ENCODE measurements around the gene ABCE1.

Gene ABCE1

DNA sequence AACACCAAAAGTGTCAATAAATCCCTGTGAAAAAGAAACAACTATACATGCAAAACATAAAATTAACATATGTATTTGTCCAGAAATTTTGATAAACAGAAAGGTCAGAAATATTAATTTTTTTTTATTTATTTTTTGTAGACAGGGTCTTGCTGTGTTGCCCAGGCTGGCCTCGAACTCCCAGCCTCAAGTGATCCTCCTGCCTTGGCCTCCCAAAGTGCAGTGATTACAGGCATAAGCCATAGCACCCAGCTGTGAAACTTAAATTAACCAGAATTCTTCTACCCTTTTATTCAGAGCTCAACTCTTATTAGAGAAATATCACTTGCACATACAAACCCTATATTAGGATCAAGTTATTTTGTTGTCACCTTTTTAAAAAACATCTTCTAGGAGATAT, 16.4 kb upstream of the ABCE1 start:
- H3K9me3 Mint-ChIP-seq: no peaks in the 10 kb centered on the region
- no peaks in the 10 kb centered on the region for H3K27me3 Mint-ChIP-seq
- H3K27ac Mint-ChIP-seq: no peak overlapping the region
- H3K4me3 Mint-ChIP-seq: no peak overlapping the region
- H3K4me1 Mint-ChIP-seq (ENCODE audit: low read depth in 2 of 2): peaks cover 17 to 30% of the 10 kb centered on the region in 2 donors
- DNase-seq: no peak
- peaks cover 21% of the 10 kb centered on the region for H3K36me3 Mint-ChIP-seq (ENCODE audit: insufficient read depth)
- ATAC-seq (replicated peaks): no peak

DNA sequence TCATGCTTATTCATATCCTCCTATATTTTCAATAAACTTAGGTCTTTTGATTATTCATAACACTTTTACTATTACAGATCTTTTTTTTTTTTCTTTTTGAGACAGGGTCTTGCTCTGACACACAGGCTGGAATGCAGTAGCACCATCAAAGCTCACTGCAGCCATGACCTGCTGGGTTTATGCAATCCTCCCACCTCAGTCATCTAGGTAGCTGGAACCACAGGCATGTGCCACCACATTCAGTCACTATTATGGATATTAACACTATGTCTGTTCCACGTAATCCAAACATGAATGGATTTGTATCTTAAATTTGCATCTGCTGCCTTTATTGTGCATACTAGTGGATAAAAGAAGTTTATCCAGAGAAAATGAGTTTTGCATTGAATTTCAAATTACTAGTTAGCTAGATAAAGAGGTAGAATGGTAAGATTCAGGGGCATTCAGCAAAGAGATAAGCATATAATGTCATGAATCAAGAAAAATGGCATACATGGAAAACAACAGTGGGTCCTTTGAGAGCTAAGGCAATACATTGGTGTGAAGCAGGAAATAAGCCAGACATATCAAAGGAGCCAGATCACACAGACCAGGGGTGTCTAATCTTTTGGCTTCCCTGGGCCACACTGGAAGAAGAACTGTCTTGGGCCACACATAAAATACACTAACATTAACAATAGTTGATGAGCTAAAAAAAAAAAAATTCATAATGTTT, 14.1 kb upstream of the ABCE1 start:
- no peak overlapping the region for H3K4me3 Mint-ChIP-seq
- peaks cover 23% of the 10 kb centered on the region for H3K36me3 Mint-ChIP-seq (ENCODE audit: insufficient read depth)
- ATAC-seq (replicated peaks) (no peak), DNase-seq (no peak)
- H3K27ac Mint-ChIP-seq: no peak overlapping the region
- peaks cover 13 to 29% of the 10 kb centered on the region in 2 donors for H3K4me1 Mint-ChIP-seq (ENCODE audit: low read depth in 2 of 2)
- H3K9me3 Mint-ChIP-seq: no peaks in the 10 kb centered on the region
- no peaks in the 10 kb centered on the region for H3K27me3 Mint-ChIP-seq

DNA sequence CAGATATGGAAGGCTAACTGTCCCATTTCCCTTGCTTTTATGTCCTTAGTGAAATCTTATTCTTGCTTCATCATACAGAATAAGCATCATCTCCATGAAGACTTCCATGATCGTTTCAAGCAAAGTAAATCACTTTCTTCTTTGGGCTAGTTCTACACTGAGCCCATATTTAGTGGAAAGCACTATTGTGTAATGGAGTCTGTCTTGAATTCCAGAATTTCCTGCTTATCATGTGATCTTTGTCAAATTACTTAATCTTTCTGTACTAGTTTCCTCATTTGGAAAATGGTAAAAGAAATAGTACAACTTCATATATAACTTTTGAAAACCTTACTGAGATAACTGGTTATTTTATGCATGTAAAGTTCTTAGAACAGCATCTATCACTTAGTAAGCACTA, 7.7 kb upstream of the ABCE1 start:
- H3K27me3 Mint-ChIP-seq: no peaks in the 10 kb centered on the region
- DNase-seq: no peak
- H3K9me3 Mint-ChIP-seq: no peaks in the 10 kb centered on the region
- H3K27ac Mint-ChIP-seq: no peak overlapping the region
- H3K4me1 Mint-ChIP-seq (ENCODE audit: low read depth in 2 of 2): peaks cover 15 to 44% of the 10 kb centered on the region in 2 donors
- no peak overlapping the region for H3K4me3 Mint-ChIP-seq
- ATAC-seq (replicated peaks): no peak
- H3K36me3 Mint-ChIP-seq (ENCODE audit: insufficient read depth): peaks cover 27% of the 10 kb centered on the region

- ATAC-seq (replicated peaks) (no peak), DNase-seq (no peak)
- Mint-ChIP-seq H3K27ac (no peak overlapping the region), H3K4me1 (ENCODE audit: low read depth in 2 of 2) (peaks cover 14 to 40% of the 10 kb centered on the region in 2 donors), H3K36me3 (ENCODE audit: insufficient read depth) (peaks cover 34% of the 10 kb centered on the region), H3K4me3 (no peak overlapping the region), H3K9me3 (no peaks in the 10 kb centered on the region), H3K27me3 (no peaks in the 10 kb centered on the region)
Observed at GRCh38 chr4:145093638-145094037, 4.5 kb upstream of the ABCE1 start.

GRCh38 chr4:145097331-145097820, 735 bp upstream of the ABCE1 start:
- Mint-ChIP-seq H3K4me3 (peak overlapping the region; percentile 88 to 91), H3K4me1 (ENCODE audit: low read depth in 2 of 2) (peaks cover 20 to 43% of the 10 kb centered on the region in 2 donors), H3K27me3 (no peaks in the 10 kb centered on the region), H3K9me3 (no peaks in the 10 kb centered on the region), H3K27ac (peak overlapping the region; percentile 93 to 96), H3K36me3 (ENCODE audit: insufficient read depth) (peaks cover 28% of the 10 kb centered on the region)
- ATAC-seq (replicated peaks) (no peak), DNase-seq (no peak)

DNA sequence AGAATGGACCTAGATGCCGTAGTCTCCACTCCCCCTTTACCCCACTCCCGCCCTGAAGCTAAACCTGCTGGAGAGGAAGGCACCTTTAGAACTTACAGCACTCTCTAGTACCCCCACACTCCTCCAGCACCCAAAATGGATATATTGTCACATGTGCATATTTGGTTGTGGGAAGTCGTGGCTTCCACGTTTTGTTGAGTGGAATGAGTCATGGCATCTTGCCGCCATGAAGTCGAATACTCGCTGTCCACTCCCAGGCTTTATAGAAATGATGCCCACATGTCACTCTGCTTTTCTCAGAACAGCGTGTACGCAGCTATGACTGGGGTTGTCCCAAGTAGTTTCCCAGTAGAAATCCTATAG, 545 bp downstream of the ABCE1 start:
- Mint-ChIP-seq H3K9me3 (no peaks in the 10 kb centered on the region), H3K27me3 (no peaks in the 10 kb centered on the region), H3K36me3 (ENCODE audit: insufficient read depth) (peaks cover 22% of the 10 kb centered on the region), H3K27ac (peak overlapping the region; percentile 93 to 96), H3K4me3 (peak overlapping the region; percentile 88 to 91), H3K4me1 (ENCODE audit: low read depth in 2 of 2) (peaks cover 15 to 35% of the 10 kb centered on the region in 2 donors)
- ATAC-seq (replicated peaks) (peak; percentile 39), DNase-seq (peak in 2 of 3 experiments; percentile 19 to 28)

GRCh38 chr4:145099653-145100052, 1.5 kb downstream of the ABCE1 start:
- peak overlapping the region in 1 of 2 donors; percentile 96 for H3K27ac Mint-ChIP-seq
- peak overlapping the region; percentile 88 to 91 for H3K4me3 Mint-ChIP-seq
- no peaks in the 10 kb centered on the region for H3K9me3 Mint-ChIP-seq
- DNase-seq (no peak), ATAC-seq (replicated peaks) (no peak)
- peaks cover 15 to 32% of the 10 kb centered on the region in 2 donors for H3K4me1 Mint-ChIP-seq (ENCODE audit: low read depth in 2 of 2)
- peaks cover 17% of the 10 kb centered on the region for H3K36me3 Mint-ChIP-seq (ENCODE audit: insufficient read depth)
- no peaks in the 10 kb centered on the region for H3K27me3 Mint-ChIP-seq

GRCh38 chr4:145101091-145101490, 3.0 kb downstream of the ABCE1 start:
- Mint-ChIP-seq H3K9me3 (no peaks in the 10 kb centered on the region), H3K4me1 (ENCODE audit: low read depth in 2 of 2) (peaks cover 11 to 24% of the 10 kb centered on the region in 2 donors), H3K27me3 (no peaks in the 10 kb centered on the region), H3K4me3 (no peak overlapping the region), H3K27ac (no peak overlapping the region), H3K36me3 (ENCODE audit: insufficient read depth) (peaks cover 25% of the 10 kb centered on the region)
- ATAC-seq (replicated peaks) (no peak), DNase-seq (no peak)

GRCh38 chr4:145102619-145103018, 4.5 kb downstream of the ABCE1 start:
- H3K36me3 Mint-ChIP-seq (ENCODE audit: insufficient read depth): peaks cover 28% of the 10 kb centered on the region
- H3K4me1 Mint-ChIP-seq (ENCODE audit: low read depth in 2 of 2): peaks cover 8 to 14% of the 10 kb centered on the region in 2 donors
- no peaks in the 10 kb centered on the region for H3K9me3 Mint-ChIP-seq
- H3K27ac Mint-ChIP-seq: no peak overlapping the region
- no peaks in the 10 kb centered on the region for H3K27me3 Mint-ChIP-seq
- DNase-seq (no peak), ATAC-seq (replicated peaks) (no peak)
- H3K4me3 Mint-ChIP-seq: no peak overlapping the region

DNA sequence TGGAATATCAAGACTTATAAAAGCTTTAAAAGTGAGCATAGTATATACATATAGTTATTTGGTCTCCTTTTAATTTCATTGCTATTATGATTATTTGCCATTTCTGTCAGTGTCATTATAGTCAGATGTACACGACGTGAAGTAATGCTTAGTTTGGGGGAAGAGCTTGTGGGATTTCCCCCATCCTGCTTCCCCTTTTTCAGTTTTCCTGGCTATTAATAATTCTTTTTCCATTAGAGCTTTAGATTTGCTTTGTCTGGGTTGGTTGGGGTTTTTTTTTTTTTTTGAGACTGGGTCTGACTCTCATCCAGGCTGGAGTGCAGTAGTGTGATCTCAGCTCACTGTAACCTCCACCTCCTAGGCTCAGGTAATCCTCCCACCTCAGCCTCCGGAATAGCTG, 5.4 kb downstream of the ABCE1 start:
- no peak for ATAC-seq (replicated peaks)
- Mint-ChIP-seq H3K27ac (no peak overlapping the region), H3K4me1 (ENCODE audit: low read depth in 2 of 2) (peaks cover 8 to 12% of the 10 kb centered on the region in 2 donors), H3K9me3 (no peaks in the 10 kb centered on the region), H3K36me3 (ENCODE audit: insufficient read depth) (peaks cover 24% of the 10 kb centered on the region), H3K27me3 (no peaks in the 10 kb centered on the region), H3K4me3 (no peak overlapping the region)
- DNase-seq: no peak

DNA sequence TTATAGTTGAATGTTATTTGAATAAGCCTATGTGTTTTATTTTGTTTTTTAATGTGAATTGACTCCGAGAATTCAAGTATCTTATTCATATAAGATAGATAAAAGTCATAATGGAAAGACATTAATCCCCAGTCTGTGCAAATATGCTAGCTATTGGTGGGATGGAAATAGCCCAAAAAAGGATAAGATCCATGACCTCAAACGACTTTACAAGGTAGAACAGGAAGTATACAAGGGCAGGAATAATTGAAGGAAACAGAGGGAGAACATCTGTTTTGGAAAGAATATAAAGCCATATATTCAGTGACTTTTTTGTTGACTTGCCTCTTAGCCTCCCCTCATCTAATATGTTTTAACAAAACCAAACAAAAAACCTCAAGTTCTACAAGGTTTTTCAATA, 9.0 kb downstream of the ABCE1 start:
- Mint-ChIP-seq H3K27me3 (no peaks in the 10 kb centered on the region), H3K4me3 (no peak overlapping the region), H3K4me1 (ENCODE audit: low read depth in 2 of 2) (no peaks in the 10 kb centered on the region), H3K9me3 (no peaks in the 10 kb centered on the region), H3K36me3 (ENCODE audit: insufficient read depth) (peaks cover 59% of the 10 kb centered on the region), H3K27ac (peak overlapping the region in 1 of 2 donors; percentile 6)
- ATAC-seq (replicated peaks) (no peak), DNase-seq (no peak)

GRCh38 chr4:145108128-145108527, 10.0 kb downstream of the ABCE1 start:
- Mint-ChIP-seq H3K4me1 (ENCODE audit: low read depth in 2 of 2) (no peaks in the 10 kb centered on the region), H3K9me3 (no peaks in the 10 kb centered on the region), H3K27me3 (no peaks in the 10 kb centered on the region), H3K27ac (no peak overlapping the region), H3K36me3 (ENCODE audit: insufficient read depth) (peaks cover 69% of the 10 kb centered on the region), H3K4me3 (no peak overlapping the region)
- DNase-seq (no peak), ATAC-seq (replicated peaks) (no peak)

GRCh38 chr4:145125396-145125795, 27.3 kb downstream of the ABCE1 start:
- no peaks in the 10 kb centered on the region for H3K27me3 Mint-ChIP-seq
- H3K36me3 Mint-ChIP-seq (ENCODE audit: insufficient read depth): peaks cover 66% of the 10 kb centered on the region
- peaks cover 6 to 12% of the 10 kb centered on the region in 2 donors for H3K4me1 Mint-ChIP-seq (ENCODE audit: low read depth in 2 of 2)
- H3K4me3 Mint-ChIP-seq: peak overlapping the region; percentile 62 to 75
- DNase-seq: no peak
- no peak for ATAC-seq (replicated peaks)
- H3K27ac Mint-ChIP-seq: peak overlapping the region; percentile 91 to 97
- H3K9me3 Mint-ChIP-seq: no peaks in the 10 kb centered on the region

GRCh38 chr4:145130130-145130529, 32.0 kb downstream of the ABCE1 start:
- H3K4me3 Mint-ChIP-seq: no peak overlapping the region
- peak overlapping the region; percentile 44 to 65 for H3K27ac Mint-ChIP-seq
- DNase-seq (no peak), ATAC-seq (replicated peaks) (no peak)
- no peaks in the 10 kb centered on the region for H3K27me3 Mint-ChIP-seq
- H3K4me1 Mint-ChIP-seq (ENCODE audit: low read depth in 2 of 2): peaks cover 15 to 31% of the 10 kb centered on the region in 2 donors
- H3K9me3 Mint-ChIP-seq: no peaks in the 10 kb centered on the region
- H3K36me3 Mint-ChIP-seq (ENCODE audit: insufficient read depth): peaks cover 33% of the 10 kb centered on the region
